ENCODE data around the gene CHP1.
"Not testable (repeated sequence)": the region's sequence is repeated elsewhere in the genome, so short reads cannot be mapped to it uniquely, and the experiment has no call there.

The CHP1 gene

DNA sequence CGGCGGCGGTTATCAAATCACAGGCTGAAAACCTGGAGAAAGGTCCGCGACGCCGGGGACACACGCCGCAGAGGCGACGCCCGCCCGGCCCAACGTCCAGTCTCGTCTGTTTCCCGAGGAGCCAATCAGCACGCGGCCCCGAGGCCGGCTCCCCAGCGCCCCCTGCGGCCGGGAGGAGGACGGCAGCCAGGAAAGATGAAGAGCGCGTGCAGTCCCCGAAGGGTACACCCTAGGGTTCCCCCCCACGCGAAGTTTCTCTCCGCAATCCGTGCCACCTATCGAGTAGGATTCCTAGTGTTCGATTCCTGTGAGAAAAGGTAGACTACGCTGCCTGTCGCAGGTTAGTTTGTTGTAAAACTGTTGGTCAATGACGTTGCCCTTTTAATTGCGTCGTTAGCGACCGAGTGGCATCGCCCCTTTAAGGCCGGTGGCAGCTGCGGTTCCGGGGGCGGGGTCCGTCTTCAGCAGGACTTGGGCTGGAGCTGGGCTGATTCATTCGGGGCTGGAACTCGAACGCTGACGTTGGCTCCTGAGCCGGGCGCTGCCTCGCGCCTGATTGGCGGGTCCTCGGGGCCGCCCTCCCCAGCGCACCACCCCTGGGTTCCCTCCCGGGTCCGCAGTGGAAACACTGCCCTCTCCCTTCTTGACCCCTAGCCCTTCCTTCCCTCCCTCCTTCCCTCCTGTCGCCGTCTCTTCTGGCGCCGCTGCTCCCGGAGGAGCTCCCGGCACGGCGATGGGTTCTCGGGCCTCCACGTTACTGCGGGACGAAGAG lies at the start of gene CHP1, which contains the start of gene EXD1:
Gene CHP1 (plus strand): TSS at position 619 of the 772 bp plus-strand sequence. CDS start 115 bp downstream, at position 734.
Gene EXD1 (minus strand): TSS at position 108 of the 772 bp plus-strand sequence. CDS start 4,182 bp downstream, outside the sequence.
- peak; percentile 84 for DNase-seq

DNA sequence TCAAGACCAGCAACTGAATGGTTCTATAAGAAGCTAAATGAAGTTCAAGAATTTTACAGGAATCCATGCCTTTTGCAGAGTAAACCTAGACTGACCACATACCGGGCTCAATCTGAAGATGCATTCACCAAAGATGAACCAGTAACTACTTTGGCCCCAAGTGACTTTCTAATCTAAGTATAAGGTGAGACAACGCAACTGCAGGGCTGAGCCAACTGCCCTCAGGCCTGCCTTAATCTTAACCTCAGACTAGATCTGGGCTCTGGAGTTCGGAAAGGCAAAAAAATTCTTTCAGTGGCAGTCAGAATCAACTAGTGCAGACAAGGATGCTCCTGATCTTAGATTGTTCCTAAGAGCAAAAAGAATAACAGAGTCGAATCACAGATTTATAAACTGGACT lies 48.8 kb upstream of the CHP1 start:
- no peak for DNase-seq

DNA sequence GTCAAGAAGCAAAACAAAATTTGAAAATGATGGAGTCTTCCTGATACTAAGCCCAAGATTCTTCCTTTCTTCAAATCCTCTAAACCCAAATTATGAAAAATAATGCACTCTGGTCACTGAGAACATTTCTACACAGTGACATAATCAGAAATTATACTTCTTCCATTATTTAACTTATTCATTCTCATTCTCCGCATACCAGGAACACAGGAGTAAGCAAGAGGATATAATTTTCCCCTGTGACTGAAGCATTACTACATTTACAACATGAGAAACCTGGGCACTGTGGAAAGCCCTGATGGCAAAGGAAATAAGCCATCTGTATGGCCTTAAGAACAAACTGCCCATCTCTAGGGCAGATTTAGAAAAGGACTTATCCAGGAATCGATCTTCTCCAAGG lies 47.5 kb upstream of the CHP1 start:
- no peak for DNase-seq

DNA sequence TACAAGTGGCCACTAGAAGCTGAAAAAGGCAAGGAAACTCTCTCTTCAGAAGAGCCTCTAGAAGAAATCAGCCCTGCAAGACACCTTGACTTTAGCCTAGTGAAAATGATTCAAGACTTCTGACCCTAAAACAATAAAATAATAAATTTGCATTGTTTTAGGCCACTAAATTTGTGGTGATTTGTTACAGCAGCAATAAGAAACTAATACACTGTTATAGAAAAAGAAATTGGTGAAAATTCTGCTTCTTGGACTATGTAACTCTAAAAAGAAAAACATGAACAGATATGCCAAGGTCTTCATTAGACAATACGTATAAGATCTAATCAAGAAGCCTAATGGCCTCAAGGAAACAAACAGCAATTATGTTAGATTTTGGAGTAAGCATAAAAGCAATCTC lies 36.6 kb upstream of the CHP1 start:
- DNase-seq: no peak

DNA sequence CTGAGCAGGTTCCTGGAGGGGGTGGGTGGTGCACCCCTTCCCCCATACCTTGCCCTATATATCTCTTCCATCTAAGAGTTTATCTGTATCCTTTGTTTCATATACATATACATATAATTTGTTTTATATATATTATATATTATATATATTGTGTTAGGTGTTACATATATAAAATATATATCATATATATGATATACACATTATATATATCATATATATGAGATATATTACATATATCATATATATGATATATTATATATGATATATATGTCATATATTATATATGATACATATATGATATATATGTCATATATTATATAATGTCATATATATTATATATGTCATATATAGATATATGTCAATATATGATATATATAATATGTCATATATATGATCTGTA lies 31.6 kb upstream of the CHP1 start:
- DNase-seq: no peak

DNA sequence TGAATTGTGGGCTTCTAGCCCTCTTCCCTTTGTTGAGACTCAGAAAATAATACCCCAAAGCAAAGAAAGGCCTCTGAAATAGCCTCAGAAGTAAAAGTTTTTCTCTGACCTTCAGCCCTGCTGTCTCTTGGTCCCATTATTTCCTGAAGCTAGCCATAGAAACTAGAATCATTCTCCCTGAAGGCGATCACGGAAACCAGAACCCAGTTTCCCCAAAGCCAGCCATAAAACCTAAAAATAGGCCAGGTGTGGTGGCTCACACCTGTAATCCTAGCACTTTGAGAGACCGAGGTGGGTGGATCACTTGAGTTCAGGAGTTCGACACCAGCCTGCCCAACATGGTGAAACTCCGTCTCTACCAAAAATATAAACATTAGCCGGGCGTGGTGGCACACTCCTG lies 27.7 kb upstream of the CHP1 start:
- no peak for DNase-seq

DNA sequence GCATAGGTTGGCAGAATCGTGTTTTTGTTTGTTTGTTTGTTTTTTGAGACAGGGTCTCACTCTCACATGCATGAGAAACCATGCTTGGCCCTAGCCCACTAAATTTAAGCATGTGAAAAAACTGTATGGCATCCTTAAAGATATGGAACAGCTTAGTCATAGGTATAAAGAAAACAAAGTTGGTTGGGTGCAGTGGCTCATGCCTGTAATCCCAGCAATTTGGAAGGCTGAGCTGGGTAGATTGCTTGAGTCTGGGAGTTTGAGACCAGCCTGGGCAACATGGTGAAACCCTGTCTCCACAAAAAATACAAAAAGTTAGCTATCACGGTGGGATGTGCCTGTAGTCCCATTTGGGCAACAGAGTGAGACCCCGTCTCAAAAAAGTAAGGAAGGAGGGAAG lies 25.8 kb upstream of the CHP1 start:
- no peak for DNase-seq

DNA sequence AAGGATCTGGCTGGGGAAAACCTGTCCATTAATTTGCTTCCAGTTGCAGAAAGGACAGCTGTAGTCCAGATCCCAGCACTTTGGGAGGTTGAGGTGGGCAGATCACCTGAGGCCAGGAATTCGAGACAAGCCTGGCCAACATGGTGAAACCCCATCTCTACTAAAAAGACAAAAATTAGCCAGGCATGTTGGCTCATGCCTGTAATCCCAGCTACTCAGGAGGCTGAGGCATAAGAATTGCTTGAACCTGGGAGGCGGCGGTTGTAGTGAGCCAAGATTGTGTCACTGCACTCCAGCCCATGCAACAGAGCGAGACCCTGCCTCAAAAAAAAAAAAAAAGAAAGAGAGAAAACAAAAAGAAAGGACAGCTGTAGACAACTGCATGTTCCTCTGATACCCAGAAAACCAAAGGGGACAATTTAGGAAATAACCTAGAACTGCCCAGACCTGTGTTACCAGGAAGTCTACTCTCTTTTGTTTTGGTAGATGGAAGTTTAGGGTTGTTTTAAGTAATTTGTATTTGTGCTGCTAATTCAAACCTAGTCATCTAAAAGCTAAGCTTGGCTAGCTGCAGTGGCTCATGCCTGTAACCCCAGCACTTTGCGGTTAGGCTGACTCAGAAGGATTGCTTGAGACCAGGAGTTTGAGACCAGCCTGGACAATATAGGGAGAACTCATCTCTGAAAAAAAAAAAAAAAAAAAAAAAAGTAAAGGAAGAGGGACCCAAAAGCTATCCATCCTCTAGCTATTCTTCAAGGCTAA lies 23.2 kb upstream of the CHP1 start:
- no peak for DNase-seq

DNA sequence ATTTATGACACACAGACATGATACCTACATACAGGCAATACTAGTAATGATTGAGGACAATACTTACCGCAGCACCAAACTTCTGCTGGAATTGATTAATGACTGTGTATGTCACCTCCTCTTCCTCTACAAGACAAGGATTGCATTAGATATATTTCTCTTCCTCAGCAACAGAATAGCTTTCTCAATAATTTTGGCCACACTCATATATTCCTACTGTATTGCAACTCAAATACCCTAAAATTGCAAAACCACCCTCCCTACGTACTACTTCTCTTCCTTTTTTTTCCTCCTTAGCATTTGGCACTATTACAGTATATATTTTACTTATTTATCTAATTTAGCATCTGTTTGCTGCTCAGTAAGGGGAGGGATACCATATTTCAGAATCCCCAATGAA lies 15.4 kb upstream of the CHP1 start:
- DNase-seq: no peak

DNA sequence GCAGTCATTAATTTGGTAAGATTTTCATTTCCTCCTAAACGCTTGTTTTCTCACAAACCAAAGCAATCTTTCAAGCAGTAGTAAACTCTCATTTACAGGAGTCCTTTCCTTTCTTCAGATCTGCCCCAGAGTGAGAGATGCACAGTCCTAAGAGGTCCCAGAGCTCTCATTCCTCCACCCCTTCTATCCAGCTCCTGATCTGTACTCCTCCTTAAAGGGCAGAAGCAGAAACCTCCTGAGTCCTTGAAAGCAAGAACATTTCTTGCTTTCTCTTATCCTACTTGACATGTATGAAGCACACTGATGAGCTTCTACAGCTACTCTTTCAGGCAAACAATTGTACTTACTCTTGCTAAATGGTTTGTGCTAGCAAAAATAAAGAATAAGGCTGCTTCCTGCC lies 12.2 kb upstream of the CHP1 start:
- no peak for DNase-seq

DNA sequence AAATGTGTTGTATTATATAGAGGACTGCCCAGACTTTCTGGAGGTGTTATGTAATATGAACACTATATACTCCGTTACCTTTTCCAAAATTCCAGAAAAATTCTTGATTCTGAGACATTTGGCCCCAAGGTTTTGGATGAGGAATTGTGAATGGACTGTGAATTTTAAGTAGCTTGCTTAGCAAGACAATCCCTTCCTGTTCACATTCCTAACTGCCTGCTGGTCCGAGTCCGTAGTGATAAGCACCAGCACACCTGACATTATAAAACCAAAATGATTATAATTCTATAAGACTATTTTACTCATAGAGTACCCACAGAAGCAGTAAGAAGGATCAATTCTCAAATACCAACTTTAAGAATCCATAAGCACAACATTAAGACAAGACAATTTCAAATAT lies 11.7 kb upstream of the CHP1 start:
- DNase-seq: no peak

DNA sequence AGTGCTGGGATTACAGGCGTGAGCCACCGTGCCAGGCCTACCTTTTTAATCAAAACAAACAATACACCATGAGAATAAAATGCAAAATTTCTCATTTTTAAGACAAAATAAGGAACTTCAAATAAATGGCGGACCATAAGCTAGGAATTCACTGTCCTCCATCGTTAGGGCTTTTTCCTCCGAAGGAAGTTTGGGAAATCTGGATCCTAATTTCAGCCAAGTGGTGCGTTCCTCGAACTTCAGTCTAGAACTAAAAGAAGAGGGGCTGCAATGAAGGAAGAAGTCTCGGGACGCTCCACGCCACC lies 771 bp upstream of the CHP1 start:
- no peak for DNase-seq

DNA sequence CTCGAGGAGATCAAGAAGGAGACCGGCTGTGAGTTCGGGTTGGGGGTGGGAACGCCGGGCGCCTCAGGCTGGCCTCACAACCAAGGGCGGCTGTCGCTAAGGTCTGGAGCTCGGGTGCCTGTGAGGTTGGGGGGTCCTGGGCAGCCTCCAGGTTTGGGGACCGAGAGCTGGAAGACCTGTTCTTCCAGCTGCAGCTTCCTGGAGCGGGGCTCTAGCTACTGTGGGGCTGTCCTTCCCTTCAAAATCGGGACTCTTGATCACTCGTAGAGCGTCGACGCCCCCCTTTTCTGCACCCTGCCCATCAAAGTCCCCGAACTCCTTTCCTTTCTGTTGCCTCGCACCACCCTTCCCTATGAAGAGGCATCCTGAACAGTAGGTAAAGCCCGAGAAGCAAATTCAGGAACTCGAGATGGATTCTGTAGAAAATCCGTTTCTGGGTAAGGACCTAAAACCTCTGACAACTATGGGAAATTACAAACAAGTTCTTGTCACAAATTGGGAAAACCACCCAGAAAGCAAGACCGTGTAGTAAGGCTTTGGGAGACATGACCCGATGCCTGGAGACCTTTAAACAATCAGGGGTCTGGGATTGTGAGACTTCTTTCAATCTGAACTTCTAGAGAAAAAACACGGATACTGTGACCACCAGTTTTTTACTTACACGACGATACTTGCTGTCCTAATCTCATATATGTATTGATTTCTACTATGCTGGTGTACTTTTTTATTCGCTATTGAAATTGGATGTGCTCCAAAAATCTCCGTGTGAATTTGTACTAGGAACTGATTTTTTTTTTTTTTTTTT lies 556 bp downstream of the CHP1 start:
- DNase-seq: no peak

DNA sequence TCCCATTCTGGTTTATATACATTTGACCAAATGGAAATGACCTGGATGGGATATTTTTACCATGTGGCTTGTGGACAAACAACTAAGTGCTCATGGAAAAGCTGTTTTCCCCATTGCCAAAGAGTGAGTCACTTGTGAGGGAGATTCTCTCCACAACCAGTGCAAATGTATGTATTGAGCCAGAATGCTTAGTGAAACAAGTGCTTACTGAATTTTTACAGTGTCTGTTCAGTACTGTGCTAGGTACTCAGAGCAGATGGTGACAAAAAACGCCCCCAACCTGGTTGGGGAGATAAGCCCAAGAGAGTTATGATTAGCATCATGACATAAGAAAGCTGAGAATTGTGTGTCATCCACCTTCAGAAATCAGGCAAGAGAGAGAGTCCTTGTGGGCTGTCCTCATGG lies 2.3 kb downstream of the CHP1 start:
- DNase-seq: no peak

DNA sequence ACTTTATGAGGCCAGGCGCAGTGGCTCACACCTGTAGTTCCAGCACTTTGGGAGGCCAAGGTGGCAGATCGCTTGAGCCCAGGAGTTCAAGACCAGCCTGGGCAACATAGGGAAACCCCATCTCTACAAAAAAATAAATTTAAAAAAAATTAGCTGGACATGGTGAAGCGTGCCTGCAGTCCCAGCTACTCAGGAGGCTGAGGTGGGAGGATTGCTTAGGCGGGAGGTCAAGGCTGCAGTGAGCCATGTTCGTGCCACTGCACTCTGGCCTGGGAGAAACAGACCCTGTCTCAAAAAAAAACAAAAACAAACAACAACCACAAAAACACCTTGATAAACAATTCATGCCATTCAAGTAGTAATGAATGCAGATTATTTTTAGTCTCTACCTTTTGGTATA lies 4.2 kb downstream of the CHP1 start:
- DNase-seq: not testable (repeated sequence)

DNA sequence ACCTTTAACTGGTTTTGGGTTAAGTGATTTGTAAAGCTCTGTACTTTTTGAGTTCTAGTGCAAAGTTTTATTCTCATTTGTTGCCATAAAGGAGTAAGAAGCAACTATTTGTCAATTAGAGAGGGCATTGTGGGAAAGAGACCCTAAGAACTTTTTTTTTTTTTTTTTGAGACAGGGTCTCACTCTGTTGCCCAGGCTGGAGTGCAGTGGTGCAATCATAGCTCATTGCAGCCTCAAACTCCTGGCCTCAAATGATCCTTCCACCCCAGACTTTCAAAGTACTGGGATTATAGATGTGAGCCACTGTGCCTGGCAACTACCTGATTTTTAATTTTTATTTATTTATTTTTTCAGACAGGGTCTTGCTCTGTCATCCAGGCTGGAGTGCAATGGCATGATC lies 4.9 kb downstream of the CHP1 start:
- DNase-seq: no peak

DNA sequence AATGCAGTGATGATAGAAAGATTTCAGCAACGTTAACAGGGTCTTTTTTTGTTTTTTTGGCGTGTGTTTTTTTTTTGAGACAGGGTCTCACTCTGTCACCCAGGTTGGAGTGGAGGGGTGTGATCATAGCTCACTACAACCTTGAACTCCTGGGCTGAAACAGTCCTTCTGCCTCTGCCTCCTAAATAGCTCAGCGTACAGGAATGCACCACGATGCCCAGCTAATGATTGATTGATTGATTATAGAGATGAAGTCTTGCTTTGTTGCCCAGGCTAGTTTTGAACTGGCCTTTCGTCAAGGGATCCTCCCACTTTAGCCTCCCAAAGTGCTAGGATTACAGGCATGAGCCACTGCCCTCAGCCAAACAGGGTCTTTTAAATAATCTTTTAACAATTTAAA lies 7.0 kb downstream of the CHP1 start:
- no peak for DNase-seq

DNA sequence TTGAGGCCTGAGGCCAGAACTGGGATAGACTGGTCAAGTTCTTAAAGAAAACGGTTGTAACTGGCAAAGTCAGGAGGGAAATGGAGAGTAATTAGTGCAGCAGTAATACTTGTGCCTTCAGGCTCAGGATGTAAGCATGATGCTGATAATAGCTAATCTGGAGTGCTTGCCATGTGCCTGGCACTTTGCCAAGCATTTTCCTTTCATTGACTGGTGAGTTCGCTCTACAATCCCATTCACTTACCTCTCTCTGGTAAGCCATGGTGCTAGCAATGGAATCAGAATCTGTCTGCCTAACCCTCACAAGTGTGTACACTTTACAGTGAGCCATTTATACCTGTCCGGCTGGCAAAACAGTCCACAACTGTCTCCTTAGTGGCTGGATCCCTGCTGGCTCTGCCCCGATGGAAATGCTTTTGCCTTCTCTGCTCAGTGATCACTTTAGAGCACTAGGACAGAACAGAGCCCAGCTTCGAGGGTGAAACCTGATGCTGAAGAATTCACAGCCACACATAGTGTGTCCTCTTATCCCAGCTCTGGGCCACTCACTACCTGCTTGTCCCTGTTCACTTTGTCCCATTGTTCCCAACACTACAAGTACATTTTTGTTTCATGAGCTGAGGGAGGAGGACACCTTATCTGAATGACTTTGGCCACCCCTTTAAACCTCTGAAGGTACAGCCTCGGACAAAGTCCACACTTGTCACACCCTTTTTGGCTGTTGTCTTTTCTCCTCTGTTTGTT lies 10.3 kb downstream of the CHP1 start:
- no peak for DNase-seq

DNA sequence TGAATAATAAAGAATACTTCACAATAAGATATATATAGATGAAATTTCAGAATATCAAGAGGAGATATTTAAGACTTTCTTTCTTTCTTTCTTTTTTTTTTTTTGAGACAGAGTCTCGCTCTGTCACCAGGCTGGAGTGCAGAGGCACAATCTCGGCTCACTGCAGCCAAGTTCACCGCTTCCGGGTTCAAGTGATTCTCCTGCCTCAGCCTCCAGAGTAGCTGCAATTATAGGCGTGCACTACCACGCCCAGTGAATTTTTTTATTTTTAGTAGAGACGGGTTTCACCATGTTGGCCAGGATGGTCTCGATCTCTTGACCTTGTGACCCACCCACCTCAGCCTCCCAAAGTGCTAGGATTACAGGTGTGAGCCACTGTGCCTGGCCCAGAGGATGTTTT lies 19.7 kb downstream of the CHP1 start:
- DNase-seq: not testable (repeated sequence)

DNA sequence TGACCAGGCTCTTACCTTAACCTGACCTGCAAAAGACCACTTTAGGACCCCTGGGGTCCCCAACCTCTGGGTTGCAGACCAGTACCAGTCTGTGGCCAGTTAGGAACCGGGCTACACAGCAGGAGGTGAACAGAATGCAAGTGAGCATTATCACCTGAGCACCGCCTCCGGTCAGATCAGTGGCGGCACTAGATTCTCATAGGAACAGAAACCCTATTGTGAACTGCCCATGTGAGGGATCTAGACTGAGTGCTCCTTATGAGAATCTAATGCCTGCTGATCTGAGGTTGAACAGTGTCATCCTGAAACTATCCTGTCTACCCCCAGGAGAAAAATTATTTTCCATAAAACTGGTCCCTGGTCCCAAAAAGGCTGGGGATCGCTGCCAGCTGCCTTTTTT lies 20.3 kb downstream of the CHP1 start:
- no peak for DNase-seq

DNA sequence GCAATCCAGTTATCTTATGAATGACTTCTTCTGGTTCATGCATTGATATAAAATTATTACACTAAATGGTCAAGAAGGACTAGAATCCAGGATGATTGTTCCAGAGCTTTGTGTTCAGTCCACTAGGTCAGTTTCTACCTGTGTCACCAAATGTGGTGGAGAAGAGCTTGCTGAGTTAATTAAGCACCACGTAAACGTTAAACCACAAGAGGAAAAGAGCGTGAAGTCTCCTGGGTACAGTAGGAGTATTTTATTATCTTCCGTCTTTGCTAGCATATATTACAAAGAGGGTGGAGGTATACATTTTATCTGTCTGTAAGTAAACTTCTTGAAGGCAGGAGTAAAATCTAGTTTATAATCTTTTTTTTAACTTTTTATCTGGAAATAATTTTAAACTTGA lies 23.5 kb downstream of the CHP1 start:
- DNase-seq: no peak

DNA sequence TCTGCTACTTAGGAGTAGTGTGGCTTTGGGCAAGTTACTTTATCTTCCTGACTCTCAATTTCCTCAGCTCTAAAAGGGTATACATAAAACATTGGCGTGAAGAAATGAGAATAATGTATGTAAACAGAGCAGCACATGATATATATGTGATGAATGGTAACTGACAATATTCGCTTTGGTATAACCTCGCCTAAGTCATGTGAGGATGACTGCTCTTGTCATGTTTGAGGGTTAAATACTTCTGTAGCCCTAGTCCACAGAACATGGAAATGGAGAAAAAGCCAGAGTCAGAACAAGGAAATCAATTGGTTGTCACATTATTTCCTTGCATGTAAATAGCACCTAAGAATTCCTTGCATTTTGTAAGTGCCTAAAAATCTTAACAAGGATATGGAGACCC lies 25.0 kb downstream of the CHP1 start:
- no peak for DNase-seq

DNA sequence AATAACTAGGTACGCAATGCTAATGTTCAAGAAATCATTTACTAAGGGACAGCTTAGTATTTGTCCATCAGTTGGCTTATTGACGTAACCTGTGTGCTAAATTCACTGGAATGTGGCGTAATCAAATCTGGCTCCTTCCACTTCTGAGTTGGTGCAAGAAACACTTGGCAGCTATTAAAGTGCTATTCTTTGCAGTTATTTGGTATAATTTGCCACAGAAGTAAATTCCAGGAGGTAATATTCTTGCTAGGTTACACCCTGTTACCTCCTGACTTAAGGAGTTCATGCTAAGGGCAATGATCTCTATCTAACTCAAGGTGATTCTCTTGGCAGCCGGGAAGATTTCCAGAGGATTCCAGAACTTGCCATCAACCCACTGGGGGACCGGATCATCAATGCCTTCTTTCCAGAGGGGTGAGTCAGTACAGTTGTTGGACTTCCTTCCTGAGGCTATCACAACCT lies 25.5 kb downstream of the CHP1 start:
- no peak for DNase-seq

Data from NCI-H2171 (cell line).